Measurements from ENCODE around the gene CACNB1.
"Not testable (repeated sequence)": the region's sequence is repeated elsewhere in the genome, so short reads cannot be mapped to it uniquely, and the experiment has no call there.

Gene CACNB1

GRCh38 chr17:39174920-39175694 lies 22.4 kb downstream of the CACNB1 start:
- DNase-seq (ENCODE audit: low read depth, low spot score), result peak; percentile 63

GRCh38 chr17:39173526-39174274 lies 23.8 kb downstream of the CACNB1 start:
- no peak for DNase-seq (ENCODE audit: low read depth, low spot score)

GRCh38 chr17:39173080-39173479 lies 24.4 kb downstream of the CACNB1 start:
- no peak for DNase-seq (ENCODE audit: low read depth, low spot score)

- no peak for DNase-seq (ENCODE audit: low read depth, low spot score)
Measured at GRCh38 chr17:39171933-39172332, 25.5 kb downstream of the CACNB1 start.

GRCh38 chr17:39170558-39170957 lies 26.9 kb downstream of the CACNB1 start:
- DNase-seq (ENCODE audit: low read depth, low spot score), result no peak

GRCh38 chr17:39170109-39170508 lies 27.4 kb downstream of the CACNB1 start:
- DNase-seq (ENCODE audit: low read depth, low spot score), result no peak

GRCh38 chr17:39169518-39169917 lies 28.0 kb downstream of the CACNB1 start:
- DNase-seq (ENCODE audit: low read depth, low spot score), result no peak

GRCh38 chr17:39169101-39169500 lies 28.4 kb downstream of the CACNB1 start:
- DNase-seq (ENCODE audit: low read depth, low spot score), result no peak

- not testable (repeated sequence) for DNase-seq (ENCODE audit: low read depth, low spot score)
Measured at GRCh38 chr17:39168503-39168902, 29.0 kb downstream of the CACNB1 start.

GRCh38 chr17:39167476-39167875 lies 30.0 kb downstream of the CACNB1 start:
- no peak for DNase-seq (ENCODE audit: low read depth, low spot score)

GRCh38 chr17:39166437-39167335 lies 30.8 kb downstream of the CACNB1 start:
- no peak for DNase-seq (ENCODE audit: low read depth, low spot score)

- DNase-seq (ENCODE audit: low read depth, low spot score), result no peak
Measured at GRCh38 chr17:39165841-39166349, 31.6 kb downstream of the CACNB1 start, which contains the start of gene ARL5C. Gene ARL5C, minus strand, starts transcription at chr17:39166161. Its CDS starts 401 bp downstream, at chr17:39165760.

GRCh38 chr17:39165178-39165840 lies 32.2 kb downstream of the CACNB1 start:
- DNase-seq (ENCODE audit: low read depth, low spot score), result no peak

- DNase-seq (ENCODE audit: low read depth, low spot score), result peak; percentile 27
Measured at GRCh38 chr17:39164675-39165143, 32.8 kb downstream of the CACNB1 start.

- no peak for DNase-seq (ENCODE audit: low read depth, low spot score)
Measured at GRCh38 chr17:39161962-39162361, 35.5 kb downstream of the CACNB1 start.

- DNase-seq (ENCODE audit: low read depth, low spot score), result no peak
Measured at GRCh38 chr17:39158623-39159022, 38.8 kb downstream of the CACNB1 start.

GRCh38 chr17:39156491-39156890 lies 41.0 kb downstream of the CACNB1 start:
- no peak for DNase-seq (ENCODE audit: low read depth, low spot score)

GRCh38 chr17:39155654-39156053 lies 41.8 kb downstream of the CACNB1 start:
- no peak for DNase-seq (ENCODE audit: low read depth, low spot score)

GRCh38 chr17:39153599-39154051 lies 43.8 kb downstream of the CACNB1 start:
- DNase-seq (ENCODE audit: low read depth, low spot score), result peak; percentile 89

GRCh38 chr17:39151943-39152818 lies 45.3 kb downstream of the CACNB1 start:
- DNase-seq (ENCODE audit: low read depth, low spot score), result no peak

Data from activated CD4-positive, CD25-positive, alpha-beta regulatory T cell treated with anti-CD3 and anti-CD28 coated beads, Interleukin-2, amount 50 U/mL, for 16 hours (primary cell).